Nephron progenitor cell (in vitro differentiated cells): ENCODE measurements around the gene SEMA6A.

Experiments used
- DNase-seq: peaks from one replicate; pipeline ENCODE4 v3.0.0; 2021
- H3K27ac Mint-ChIP-seq: 2 replicates; pipeline ENCODE4 v1.8.0; 2021; ENCODE audit warnings: mild to moderate bottlenecking, moderate library complexity, mixed read lengths
- H3K27me3 Mint-ChIP-seq: 2 replicates; pipeline ENCODE4 v1.8.0; 2021; ENCODE audit warnings: mild to moderate bottlenecking, low read depth, mixed read lengths; ENCODE audit not compliant: poor library complexity
- H3K36me3 Mint-ChIP-seq: 2 replicates; pipeline ENCODE4 v1.8.0; 2021; ENCODE audit warnings: low read depth, mixed read lengths
- H3K4me1 Mint-ChIP-seq: 2 replicates; pipeline ENCODE4 v1.8.0; 2021; ENCODE audit warnings: mixed read lengths
- H3K4me3 Mint-ChIP-seq: 2 replicates; pipeline ENCODE4 v1.8.0; 2021; ENCODE audit warnings: mild to moderate bottlenecking, moderate library complexity, mixed read lengths
- H3K9me3 Mint-ChIP-seq: 2 replicates; pipeline ENCODE4 v1.8.0; 2021; ENCODE audit warnings: mild to moderate bottlenecking, moderate library complexity, mixed read lengths
- TF ChIP-seq, protein P1 (sequence below): fragments of 200-600 bp; sonication (generic); IDR thresholded peaks from 2 replicates; pipeline ENCODE4 v1.5.0; 2021; ENCODE audit warnings: antibody characterized with exemption

Gene SEMA6A

DNA sequence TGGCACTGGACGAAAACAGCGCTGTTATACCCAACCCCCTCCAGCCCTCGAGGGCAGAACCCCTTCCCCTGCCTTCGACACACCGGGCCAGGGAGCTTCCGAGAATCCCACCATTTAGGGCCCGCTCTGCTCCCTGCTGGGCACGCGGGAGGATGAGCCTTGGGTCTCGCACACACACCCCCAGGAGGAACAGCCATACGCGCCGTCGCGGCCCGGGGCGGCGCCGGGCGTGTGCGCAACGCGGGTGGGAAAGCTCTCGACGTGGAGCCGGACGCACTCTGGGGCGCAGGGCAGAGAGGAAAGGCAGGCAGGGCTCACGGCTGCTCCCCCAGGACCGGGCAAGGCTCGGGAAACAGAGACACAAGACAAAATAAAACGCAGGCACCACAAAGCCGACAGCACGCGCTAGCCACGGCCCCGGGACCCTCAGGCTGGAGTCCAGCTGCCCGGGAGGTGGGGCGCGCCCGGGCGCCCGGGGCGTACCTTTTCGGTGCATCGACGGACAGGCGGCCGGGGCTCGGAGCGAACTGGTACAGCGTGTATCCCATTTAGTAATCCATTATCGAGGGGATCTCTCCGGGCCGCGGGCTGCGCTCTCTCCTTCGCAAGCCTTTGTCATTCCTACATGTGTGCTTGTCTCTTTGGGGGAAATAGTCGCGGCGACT lies 789 bp downstream of the SEMA6A start:
- TF ChIP-seq, protein P1, sequence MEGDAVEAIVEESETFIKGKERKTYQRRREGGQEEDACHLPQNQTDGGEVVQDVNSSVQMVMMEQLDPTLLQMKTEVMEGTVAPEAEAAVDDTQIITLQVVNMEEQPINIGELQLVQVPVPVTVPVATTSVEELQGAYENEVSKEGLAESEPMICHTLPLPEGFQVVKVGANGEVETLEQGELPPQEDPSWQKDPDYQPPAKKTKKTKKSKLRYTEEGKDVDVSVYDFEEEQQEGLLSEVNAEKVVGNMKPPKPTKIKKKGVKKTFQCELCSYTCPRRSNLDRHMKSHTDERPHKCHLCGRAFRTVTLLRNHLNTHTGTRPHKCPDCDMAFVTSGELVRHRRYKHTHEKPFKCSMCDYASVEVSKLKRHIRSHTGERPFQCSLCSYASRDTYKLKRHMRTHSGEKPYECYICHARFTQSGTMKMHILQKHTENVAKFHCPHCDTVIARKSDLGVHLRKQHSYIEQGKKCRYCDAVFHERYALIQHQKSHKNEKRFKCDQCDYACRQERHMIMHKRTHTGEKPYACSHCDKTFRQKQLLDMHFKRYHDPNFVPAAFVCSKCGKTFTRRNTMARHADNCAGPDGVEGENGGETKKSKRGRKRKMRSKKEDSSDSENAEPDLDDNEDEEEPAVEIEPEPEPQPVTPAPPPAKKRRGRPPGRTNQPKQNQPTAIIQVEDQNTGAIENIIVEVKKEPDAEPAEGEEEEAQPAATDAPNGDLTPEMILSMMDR = no peak
- Mint-ChIP-seq H3K36me3 (no peaks in the 10 kb centered on the region), H3K27me3 (peaks cover 18% of the 10 kb centered on the region), H3K27ac (peak overlapping the region; percentile 87), H3K4me3 (peak overlapping the region; percentile 98), H3K9me3 (no peaks in the 10 kb centered on the region), H3K4me1 (peaks cover 49% of the 10 kb centered on the region)
- peak; percentile 59 for DNase-seq

DNA sequence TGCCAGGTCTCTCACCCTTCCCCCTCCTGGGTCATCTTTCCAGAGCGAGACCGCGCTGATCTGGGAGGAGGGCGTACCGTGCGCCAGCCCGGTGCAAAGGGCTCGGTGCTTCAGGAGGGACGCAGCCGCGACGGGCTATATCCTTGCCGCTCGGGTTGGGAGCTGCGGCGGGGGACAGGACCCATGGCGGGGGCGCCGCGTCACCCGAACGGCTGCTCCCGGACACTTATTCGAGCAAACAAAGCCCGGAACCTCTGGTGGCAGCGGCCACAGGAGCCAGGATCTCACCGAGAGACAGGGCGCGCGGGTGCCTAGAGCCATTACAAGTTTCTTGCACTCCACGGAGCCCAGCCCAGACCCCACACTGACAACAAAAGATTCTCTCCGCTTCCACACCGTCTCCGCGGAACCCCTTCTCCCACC lies 1.3 kb downstream of the SEMA6A start:
- no peaks in the 10 kb centered on the region for H3K9me3 Mint-ChIP-seq
- peaks cover 54% of the 10 kb centered on the region for H3K4me1 Mint-ChIP-seq
- H3K27ac Mint-ChIP-seq = peak overlapping the region; percentile 94
- TF ChIP-seq, protein P1 = no peak
- peak; percentile 62 for DNase-seq
- peaks cover 18% of the 10 kb centered on the region for H3K27me3 Mint-ChIP-seq
- peak overlapping the region; percentile 98 for H3K4me3 Mint-ChIP-seq
- H3K36me3 Mint-ChIP-seq = no peaks in the 10 kb centered on the region

GRCh38 chr5:116572350-116573278 lies 2.0 kb downstream of the SEMA6A start:
- peaks cover 16% of the 10 kb centered on the region for H3K27me3 Mint-ChIP-seq
- peak overlapping the region; percentile 94 for H3K27ac Mint-ChIP-seq
- no peaks in the 10 kb centered on the region for H3K9me3 Mint-ChIP-seq
- peak overlapping the region; percentile 98 for H3K4me3 Mint-ChIP-seq
- peak; percentile 68 for DNase-seq
- H3K4me1 Mint-ChIP-seq = peaks cover 55% of the 10 kb centered on the region
- peaks cover 4% of the 10 kb centered on the region for H3K36me3 Mint-ChIP-seq
- TF ChIP-seq, protein P1 = no peak

DNA sequence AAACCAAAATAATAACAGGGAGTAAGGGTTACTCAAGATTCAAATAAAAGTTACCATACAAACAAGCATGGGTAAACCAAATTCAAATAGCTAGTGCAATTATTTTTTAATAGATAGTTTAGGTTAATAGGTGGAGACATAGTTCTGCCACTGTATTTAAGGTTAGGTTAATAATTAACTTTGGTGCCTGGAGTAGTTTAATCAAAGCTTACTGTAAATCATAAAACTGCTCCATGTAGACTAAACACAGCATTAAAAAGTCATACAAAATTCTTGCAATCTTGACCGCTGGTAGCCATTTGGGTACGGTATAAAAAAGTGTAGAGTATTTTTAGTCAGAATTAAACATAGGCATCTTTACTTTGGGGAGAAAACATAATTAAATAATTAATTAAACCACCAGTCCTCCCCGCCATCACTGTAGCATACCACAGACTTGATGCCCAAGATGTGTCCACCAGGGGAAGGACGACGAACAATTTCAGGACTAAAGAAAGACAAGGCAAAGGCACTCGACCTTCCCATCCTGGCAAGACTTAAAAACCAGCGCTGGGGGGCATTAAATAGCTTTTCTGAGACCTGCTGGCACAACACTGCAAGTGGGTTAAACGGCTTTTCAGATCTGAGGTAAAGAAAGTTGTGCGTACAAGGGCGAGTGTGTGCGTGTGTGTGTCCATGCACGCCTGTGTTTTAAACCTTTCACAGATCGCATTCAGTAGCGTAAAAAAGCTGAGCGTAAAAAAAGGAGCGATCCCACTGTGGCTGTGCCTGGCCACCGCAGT lies 2.9 kb downstream of the SEMA6A start:
- peaks cover 55% of the 10 kb centered on the region for H3K4me1 Mint-ChIP-seq
- H3K27ac Mint-ChIP-seq = peak overlapping the region; percentile 94
- H3K4me3 Mint-ChIP-seq = peak overlapping the region; percentile 98
- peaks cover 11% of the 10 kb centered on the region for H3K36me3 Mint-ChIP-seq
- DNase-seq = peak; percentile 9
- no peaks in the 10 kb centered on the region for H3K9me3 Mint-ChIP-seq
- TF ChIP-seq, protein P1 = peak; percentile 13
- H3K27me3 Mint-ChIP-seq = peaks cover 12% of the 10 kb centered on the region

- Mint-ChIP-seq H3K4me3 (peak overlapping the region; percentile 53), H3K27me3 (peaks cover 7% of the 10 kb centered on the region), H3K4me1 (peaks cover 57% of the 10 kb centered on the region), H3K27ac (no peak overlapping the region), H3K9me3 (no peaks in the 10 kb centered on the region), H3K36me3 (peaks cover 19% of the 10 kb centered on the region)
- no peak for DNase-seq
- TF ChIP-seq, protein P1 = no peak
These were observed 4.6 kb downstream of the SEMA6A start for GRCh38 chr5:116569999-116570398.
